GM18498 (cell line): ENCODE data around the gene SLC22A14.
"Not testable (repeated sequence)": the region's sequence is repeated elsewhere in the genome, so short reads cannot be mapped to it uniquely, and the experiment has no call there.

Experiments
- ATAC-seq: cut with Tn5 transposase; IDR thresholded peaks from one replicate; pipeline ENCODE4 v1.9.1; 2021; ENCODE audit warnings: mild to moderate bottlenecking, moderate library complexity; ENCODE audit not compliant: unreplicated experiment

The SLC22A14 gene

GRCh38 chr3:38281895-38282686, at the start of gene SLC22A14:
Gene SLC22A14 (plus strand): TSS chr3:38282294. CDS start chr3:38306027, 23,733 bp downstream.
- ATAC-seq = no peak

GRCh38 chr3:38232701-38233100, 49.4 kb upstream of the SLC22A14 start:
- ATAC-seq = no peak

- ATAC-seq = no peak
Measured at GRCh38 chr3:38235466-38235865, 46.6 kb upstream of the SLC22A14 start.

GRCh38 chr3:38238416-38239008, 43.6 kb upstream of the SLC22A14 start:
- no peak for ATAC-seq

GRCh38 chr3:38242812-38243211, 39.3 kb upstream of the SLC22A14 start:
- ATAC-seq = not testable (repeated sequence)

GRCh38 chr3:38245930-38246329, 36.2 kb upstream of the SLC22A14 start:
- no peak for ATAC-seq

- no peak for ATAC-seq
Measured at GRCh38 chr3:38247366-38248035, 34.6 kb upstream of the SLC22A14 start.

- no peak for ATAC-seq
Measured at GRCh38 chr3:38250198-38250597, 31.9 kb upstream of the SLC22A14 start.

- no peak for ATAC-seq
Measured at GRCh38 chr3:38251197-38251596, 30.9 kb upstream of the SLC22A14 start.

- no peak for ATAC-seq
Measured at GRCh38 chr3:38253704-38254103, 28.4 kb upstream of the SLC22A14 start.

- ATAC-seq = no peak
Measured at GRCh38 chr3:38254872-38255271, 27.2 kb upstream of the SLC22A14 start.

- no peak for ATAC-seq
Measured at GRCh38 chr3:38255627-38256026, 26.5 kb upstream of the SLC22A14 start.

- no peak for ATAC-seq
Measured at GRCh38 chr3:38257583-38257982, 24.5 kb upstream of the SLC22A14 start.

- ATAC-seq = no peak
Measured at GRCh38 chr3:38260474-38260873, 21.6 kb upstream of the SLC22A14 start.

- no peak for ATAC-seq
Measured at GRCh38 chr3:38264353-38264771, 17.7 kb upstream of the SLC22A14 start.

GRCh38 chr3:38264779-38265178, 17.3 kb upstream of the SLC22A14 start:
- no peak for ATAC-seq

- ATAC-seq = no peak
Measured at GRCh38 chr3:38265604-38266307, 16.3 kb upstream of the SLC22A14 start, which contains the start of gene SLC22A13. Gene SLC22A13 (plus strand): TSS chr3:38265812. CDS start chr3:38265861, 49 bp downstream.

GRCh38 chr3:38266810-38267209, 15.3 kb upstream of the SLC22A14 start:
- no peak for ATAC-seq

GRCh38 chr3:38267662-38268061, 14.4 kb upstream of the SLC22A14 start:
- ATAC-seq = no peak

- ATAC-seq = peak; percentile 12
Measured at GRCh38 chr3:38268087-38268486, 14.0 kb upstream of the SLC22A14 start.

- peak; percentile 53 for ATAC-seq
Measured at GRCh38 chr3:38268522-38268921, 13.6 kb upstream of the SLC22A14 start.
